ENCODE data around the gene OR2D2.

DNA sequence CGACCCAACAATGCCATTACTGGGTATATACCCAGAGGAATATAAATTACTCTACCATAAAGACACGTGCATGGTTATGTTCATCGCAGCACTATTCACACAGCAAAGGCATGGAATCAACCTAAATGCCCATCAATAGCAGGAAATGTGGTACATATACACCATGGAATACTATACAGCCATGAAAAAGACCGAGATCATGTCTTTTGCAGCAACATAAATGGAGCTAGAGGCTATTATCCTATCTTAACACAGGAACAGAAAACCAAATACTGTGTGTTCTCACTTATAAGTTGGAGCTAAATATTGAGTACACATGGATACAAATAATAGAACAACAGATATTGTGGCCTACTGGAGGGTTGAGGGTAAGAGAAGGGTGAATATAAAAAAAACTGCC lies 3.5 kb downstream of the OR2D2 start:
- TF ChIP-seq POLR2A (IDR thresholded peaks at IDR 0.05; ENCODE audit: low read depth) (no peak), EP300 (IDR thresholded peaks at IDR 0.05) (no peak)
- TF ChIP-seq, protein P1, sequence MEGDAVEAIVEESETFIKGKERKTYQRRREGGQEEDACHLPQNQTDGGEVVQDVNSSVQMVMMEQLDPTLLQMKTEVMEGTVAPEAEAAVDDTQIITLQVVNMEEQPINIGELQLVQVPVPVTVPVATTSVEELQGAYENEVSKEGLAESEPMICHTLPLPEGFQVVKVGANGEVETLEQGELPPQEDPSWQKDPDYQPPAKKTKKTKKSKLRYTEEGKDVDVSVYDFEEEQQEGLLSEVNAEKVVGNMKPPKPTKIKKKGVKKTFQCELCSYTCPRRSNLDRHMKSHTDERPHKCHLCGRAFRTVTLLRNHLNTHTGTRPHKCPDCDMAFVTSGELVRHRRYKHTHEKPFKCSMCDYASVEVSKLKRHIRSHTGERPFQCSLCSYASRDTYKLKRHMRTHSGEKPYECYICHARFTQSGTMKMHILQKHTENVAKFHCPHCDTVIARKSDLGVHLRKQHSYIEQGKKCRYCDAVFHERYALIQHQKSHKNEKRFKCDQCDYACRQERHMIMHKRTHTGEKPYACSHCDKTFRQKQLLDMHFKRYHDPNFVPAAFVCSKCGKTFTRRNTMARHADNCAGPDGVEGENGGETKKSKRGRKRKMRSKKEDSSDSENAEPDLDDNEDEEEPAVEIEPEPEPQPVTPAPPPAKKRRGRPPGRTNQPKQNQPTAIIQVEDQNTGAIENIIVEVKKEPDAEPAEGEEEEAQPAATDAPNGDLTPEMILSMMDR (IDR thresholded peaks at IDR 0.05), result no peak
